CD4-positive, alpha-beta T cell (primary cell): ENCODE measurements around the gene STIP1. TPM values are rescaled to one million over a fixed set of nuclear protein-coding genes. Genes with fewer than 3 reads are reported as not detected.

ENCODE experiments used
- ATAC-seq: fragments of 200-7000 bp; cut with Tn5 transposase; one replicate; pipeline ENCODE4 v1.10.0; 2022; ENCODE audit warnings: mild to moderate bottlenecking; ENCODE audit not compliant: poor library complexity
- CTCF ChIA-PET: fragments of 350-600 bp; sonication (Branson Sonifier 250); formaldehyde crosslinking; loops from one replicate; lab custom pipeline; 2021; ENCODE audit warnings: antibody characterized with exemption, inconsistent platforms; lab: Charles Lee
- POLR2A ChIA-PET: fragments of 350-600 bp; sonication (Branson Sonifier 250); formaldehyde crosslinking; loops from one replicate; lab custom pipeline; 2021; ENCODE audit warnings: antibody characterized with exemption, inconsistent platforms; lab: Charles Lee
- DNase-seq, 14 experiments: peaks; one replicate each; pipeline ENCODE4 v3.0.0-alpha.2; 2013 to 2020; ENCODE audit warnings: mixed read lengths in 2 of 14
- H3K27ac ChIP-seq, 2 donors: one replicate each; pipeline versions ENCODE4 v1.5.1 to v1.7.0; 2013; ENCODE audit warnings: low read length in 2 of 2, low read depth in 1 of 2, mild to moderate bottlenecking in 1 of 2
- H3K27me3 ChIP-seq, 2 experiments: 1 replicate in 1 of 2; 2 replicates in 1 of 2; pipeline versions ENCODE4 v1.6.1 to v1.7.0; 2013; ENCODE audit warnings: low read length in 2 of 2, control low read depth in 1 of 2, mild to moderate bottlenecking in 1 of 2, moderate library complexity in 1 of 2; ENCODE audit not compliant: insufficient read depth in 2 of 2, control insufficient read depth in 1 of 2
- H3K36me3 ChIP-seq: one replicate; pipeline ENCODE4 v1.6.1; 2013; ENCODE audit warnings: low read length, control low read depth; ENCODE audit not compliant: insufficient read depth
- H3K4me1 ChIP-seq: one replicate; pipeline ENCODE4 v1.6.1; 2013; ENCODE audit warnings: low read length, control low read depth; ENCODE audit not compliant: insufficient read depth
- H3K4me3 ChIP-seq: one replicate; pipeline ENCODE4 v1.5.1; 2013; ENCODE audit warnings: mild to moderate bottlenecking, low read length, moderate library complexity
- H3K9me3 ChIP-seq, 2 experiments: 1 replicate in 1 of 2; 2 replicates in 1 of 2; pipeline versions ENCODE4 v1.6.1 to v1.7.0; 2013; ENCODE audit warnings: low read length in 2 of 2, mild to moderate bottlenecking in 2 of 2, control low read depth in 1 of 2, moderate library complexity in 1 of 2; ENCODE audit not compliant: control insufficient read depth in 1 of 2, insufficient read depth in 1 of 2
- H3K27ac Mint-ChIP-seq: one replicate; pipeline ENCODE4 v1.8.0; 2020; ENCODE audit warnings: mixed read lengths
- H3K27me3 Mint-ChIP-seq: one replicate; pipeline ENCODE4 v1.8.0; 2021; ENCODE audit warnings: mixed read lengths
- H3K36me3 Mint-ChIP-seq: one replicate; pipeline ENCODE4 v1.8.0; 2021; ENCODE audit warnings: low read depth, mixed read lengths
- H3K4me1 Mint-ChIP-seq: one replicate; pipeline ENCODE4 v1.8.0; 2021; ENCODE audit warnings: low read depth, mixed read lengths
- H3K4me3 Mint-ChIP-seq: one replicate; pipeline ENCODE4 v1.8.0; 2020; ENCODE audit warnings: mild to moderate bottlenecking, mixed read lengths
- H3K9me3 Mint-ChIP-seq: one replicate; pipeline ENCODE4 v1.8.0; 2020; ENCODE audit warnings: mixed read lengths
- CTCF ChIP-seq: fragments of 200-600 bp; IDR thresholded peaks from one replicate; pipeline ENCODE4 v1.8.0; 2022; ENCODE audit warnings: antibody characterized with exemption, mild to moderate bottlenecking
- intact Hi-C, 2 experiments: fragments of 100-400 bp; cut with DNase I in 1 of 2; cut with micrococcal nuclease in 1 of 2; formaldehyde crosslinking; loops; one replicate each; pipeline versions ENCODE4 v1.15.1 to v1.9.0; 2023 to 2025; cut with DNase I, micrococcal nuclease
- total RNA-seq, 174 experiments: library from RNA in 2 of 174; stranded (reverse) in 2 of 174; gene quantifications; one replicate each; pipeline ENCODE4 v1.2.3 and lab custom pipeline; 2021 to 2026

STIP1 gene
- total RNA-seq, 2 experiments from 2014 or later: 29.0 to 37.5 TPM

- peak within 1 kb of the TSS; percentile 48 to 57 for H3K27ac ChIP-seq
- intact Hi-C loops: loop anchor here (1.0 kb wide), 2 partner anchors 22 to 23 kb away; no protein-coding TSS in a partner anchor
- H3K27ac Mint-ChIP-seq: peak within 1 kb of the TSS; percentile 82
- ChIA-PET CTCF (interaction anchor here (1.0 to 3.9 kb wide), 7 partner anchors 12 to 61 kb away, joined by 3 to 15 read pairs (median 8); partner anchors contain the start of genes NUDT22, STIP1 and TRPT1), POLR2A (interaction anchor here (0.8 to 6.2 kb wide), 12 partner anchors 14 to 261 kb away, joined by 3 to 65 read pairs (median 13); partner anchors contain the start of genes BAD, ESRRA, FERMT3 and GPR137)
- DNase-seq: peak; percentile 60 to 89 (median 76)
- H3K4me3 ChIP-seq: peak within 1 kb of the TSS; percentile 90
- peak; percentile 63 for ATAC-seq
- H3K4me1 Mint-ChIP-seq: peaks cover 41% of the 10 kb centered on the region
- no peaks in the 10 kb centered on the region for H3K9me3 Mint-ChIP-seq
- peaks cover 12% of the 10 kb centered on the region for H3K36me3 Mint-ChIP-seq
- peaks cover 10% of the 10 kb centered on the region for H3K36me3 ChIP-seq
- H3K4me3 Mint-ChIP-seq: peak within 1 kb of the TSS; percentile 94
- peaks cover 61% of the 10 kb centered on the region for H3K4me1 ChIP-seq
- no peak for TF ChIP-seq CTCF
- no peaks in the 10 kb centered on the region for H3K9me3 ChIP-seq
- no peaks in the 10 kb centered on the region for H3K27me3 ChIP-seq
- H3K27me3 Mint-ChIP-seq: no peaks in the 10 kb centered on the region
These were observed 61.1 kb downstream of the STIP1 start, which contains the start of gene PPP1R14B for GRCh38 chr11:64246871-64247728. Gene PPP1R14B, minus strand, starts transcription at chr11:64246943. Its CDS starts 270 bp downstream, at chr11:64246673.

- no peak for ATAC-seq
- H3K27ac ChIP-seq: no peak overlapping the region
- peaks cover 61% of the 10 kb centered on the region for H3K4me1 ChIP-seq
These were observed 62.0 kb downstream of the STIP1 start for GRCh38 chr11:64247729-64248531.

More at GRCh38 chr11:64247729-64248531, 62.0 kb downstream of the STIP1 start:
- no peaks in the 10 kb centered on the region for H3K27me3 ChIP-seq
- ChIA-PET POLR2A (interaction anchor here (2.8 to 6.2 kb wide), 6 partner anchors 22 to 70 kb away, joined by 13 to 65 read pairs (median 30); partner anchors contain the start of genes BAD, FERMT3, GPR137 and NUDT22), CTCF (interaction anchor here (0.7 to 4.7 kb wide), 4 partner anchors 21 to 57 kb away, joined by 3 to 56 read pairs (median 10); partner anchors contain the start of gene FERMT3)
- Mint-ChIP-seq H3K9me3 (no peaks in the 10 kb centered on the region), H3K27me3 (no peaks in the 10 kb centered on the region), H3K4me1 (peaks cover 43% of the 10 kb centered on the region), H3K27ac (no peak overlapping the region), H3K4me3 (peak overlapping the region; percentile 88), H3K36me3 (peaks cover 11% of the 10 kb centered on the region)
- H3K4me3 ChIP-seq: peak overlapping the region; percentile 90
- intact Hi-C loops: loop anchor here (1.0 kb wide), 2 partner anchors 21 to 22 kb away; no protein-coding TSS in a partner anchor
- H3K36me3 ChIP-seq: peaks cover 10% of the 10 kb centered on the region
- TF ChIP-seq CTCF: no peak
- no peak for DNase-seq
- no peaks in the 10 kb centered on the region for H3K9me3 ChIP-seq
